Activated T-helper 2 cell treated with anti-CD3 and anti-CD28 coated beads, Interferon-gamma antibody, Interleukin-2, Interleukin-4, amounts not matched to agents 10 μg/mL and 5 μg/mL and 100 μg/mL, durations not matched to agents 14 hours and 24 hours and 36 hours (primary cell): Measurements from ENCODE around the gene ITGAE. TPM values are rescaled to one million over a fixed set of nuclear protein-coding genes. Genes with fewer than 3 reads are reported as not detected.
"Not testable (repeated sequence)": the region's sequence is repeated elsewhere in the genome, so short reads cannot be mapped to it uniquely, and the experiment has no call there.

Experiments
- DNase-seq: peaks from one replicate; pipeline ENCODE4 v3.0.0; 2021; ENCODE audit warnings: low spot score
- H3K27ac Mint-ChIP-seq: one replicate; pipeline ENCODE4 v1.8.0; 2021; ENCODE audit warnings: mixed read lengths
- H3K27me3 Mint-ChIP-seq: one replicate; pipeline ENCODE4 v1.8.0; 2021; ENCODE audit warnings: low read depth, mixed read lengths
- H3K36me3 Mint-ChIP-seq: one replicate; pipeline ENCODE4 v1.8.0; 2021; ENCODE audit warnings: low read depth, mixed read lengths
- H3K4me1 Mint-ChIP-seq: one replicate; pipeline ENCODE4 v1.8.0; 2021; ENCODE audit warnings: low read depth, mixed read lengths
- H3K4me3 Mint-ChIP-seq: one replicate; pipeline ENCODE4 v1.8.0; 2021; ENCODE audit warnings: low read depth, mild to moderate bottlenecking, moderate library complexity, mixed read lengths
- H3K9me3 Mint-ChIP-seq: one replicate; pipeline ENCODE4 v1.8.0; 2021; ENCODE audit warnings: mixed read lengths
- intact Hi-C: fragments of 100-400 bp; cut with micrococcal nuclease; formaldehyde crosslinking; loops from one replicate; pipeline ENCODE4 v1.15.1; 2023
- total RNA-seq: library from RNA; stranded (reverse); gene quantifications from 2 replicates; pipeline ENCODE4 v1.2.3, GENCODE V29; 2022

ITGAE gene
- total RNA-seq, 1 donor from 2014 or later: 36.2 TPM

- H3K36me3 Mint-ChIP-seq: peaks cover 77% of the 10 kb centered on the region
- H3K4me1 Mint-ChIP-seq: peaks cover 56% of the 10 kb centered on the region
- peak overlapping the region; percentile 95 for H3K4me3 Mint-ChIP-seq
- no peak for DNase-seq
- H3K27ac Mint-ChIP-seq: peak overlapping the region; percentile 84
- H3K27me3 Mint-ChIP-seq: no peaks in the 10 kb centered on the region
- intact Hi-C loops: loop anchor here (1.0 to 5.0 kb wide), 3 partner anchors 11 to 105 kb away; no protein-coding TSS in a partner anchor
- H3K9me3 Mint-ChIP-seq: no peaks in the 10 kb centered on the region
These were observed 78.3 kb downstream of the ITGAE start for GRCh38 chr17:3722716-3723115.

- no peak for DNase-seq
- Mint-ChIP-seq H3K4me3 (no peak overlapping the region), H3K36me3 (peaks cover 83% of the 10 kb centered on the region), H3K27ac (no peak overlapping the region), H3K9me3 (no peaks in the 10 kb centered on the region), H3K4me1 (peaks cover 54% of the 10 kb centered on the region), H3K27me3 (no peaks in the 10 kb centered on the region)
- intact Hi-C loops: no loop called here
These were observed 81.7 kb downstream of the ITGAE start for GRCh38 chr17:3719265-3719664.

- H3K27ac Mint-ChIP-seq: peak overlapping the region; percentile 30
- peak overlapping the region; percentile 31 for H3K4me3 Mint-ChIP-seq
- intact Hi-C loops: no loop called here
- H3K36me3 Mint-ChIP-seq: peaks cover 86% of the 10 kb centered on the region
- no peak for DNase-seq
- H3K9me3 Mint-ChIP-seq: no peaks in the 10 kb centered on the region
- H3K27me3 Mint-ChIP-seq: no peaks in the 10 kb centered on the region
- peaks cover 56% of the 10 kb centered on the region for H3K4me1 Mint-ChIP-seq
These were observed 82.8 kb downstream of the ITGAE start for GRCh38 chr17:3718201-3718600.

GRCh38 chr17:3715296-3715695 lies 85.7 kb downstream of the ITGAE start:
- DNase-seq: no peak
- Mint-ChIP-seq H3K27me3 (no peaks in the 10 kb centered on the region), H3K4me1 (peaks cover 64% of the 10 kb centered on the region), H3K27ac (peak overlapping the region; percentile 54), H3K4me3 (no peak overlapping the region), H3K9me3 (no peaks in the 10 kb centered on the region), H3K36me3 (peaks cover 85% of the 10 kb centered on the region)
- intact Hi-C loops: no loop called here

GRCh38 chr17:3712811-3713463 lies 88.1 kb downstream of the ITGAE start:
- Mint-ChIP-seq H3K27ac (peak overlapping the region; percentile 71), H3K9me3 (no peaks in the 10 kb centered on the region), H3K27me3 (no peaks in the 10 kb centered on the region), H3K4me3 (peak overlapping the region; percentile 9), H3K36me3 (peaks cover 78% of the 10 kb centered on the region), H3K4me1 (peaks cover 63% of the 10 kb centered on the region)
- intact Hi-C loops: loop anchor here (5.0 kb wide), 1 partner anchor 84 kb away; no protein-coding TSS in a partner anchor
- peak; percentile 25 for DNase-seq

- intact Hi-C loops: loop anchor here (1.0 to 5.0 kb wide), 5 partner anchors 12 to 86 kb away; partner anchors contain the start of gene HASPIN
- DNase-seq: peak; percentile 79
- Mint-ChIP-seq H3K9me3 (no peaks in the 10 kb centered on the region), H3K27me3 (no peaks in the 10 kb centered on the region), H3K4me3 (peak overlapping the region; percentile 50), H3K36me3 (peaks cover 63% of the 10 kb centered on the region), H3K4me1 (peaks cover 51% of the 10 kb centered on the region), H3K27ac (peak overlapping the region; percentile 86)
These were observed 90.0 kb downstream of the ITGAE start for GRCh38 chr17:3710951-3711383.

GRCh38 chr17:3708366-3708765 lies 92.6 kb downstream of the ITGAE start:
- Mint-ChIP-seq H3K36me3 (peaks cover 61% of the 10 kb centered on the region), H3K4me3 (no peak overlapping the region), H3K27me3 (no peaks in the 10 kb centered on the region), H3K4me1 (peaks cover 43% of the 10 kb centered on the region), H3K27ac (peak overlapping the region; percentile 44), H3K9me3 (no peaks in the 10 kb centered on the region)
- intact Hi-C loops: no loop called here
- no peak for DNase-seq

GRCh38 chr17:3705718-3705984 lies 95.3 kb downstream of the ITGAE start:
- Mint-ChIP-seq H3K4me1 (peaks cover 22% of the 10 kb centered on the region), H3K36me3 (peaks cover 58% of the 10 kb centered on the region)
- H3K9me3 Mint-ChIP-seq, H3K4me3 Mint-ChIP-seq, H3K27ac Mint-ChIP-seq, DNase-seq, intact Hi-C loops, H3K27me3 Mint-ChIP-seq: not testable (repeated sequence)

GRCh38 chr17:3704931-3705717 lies 95.9 kb downstream of the ITGAE start:
- no peaks in the 10 kb centered on the region for H3K27me3 Mint-ChIP-seq
- H3K36me3 Mint-ChIP-seq: peaks cover 56% of the 10 kb centered on the region
- peaks cover 19% of the 10 kb centered on the region for H3K4me1 Mint-ChIP-seq
- H3K4me3 Mint-ChIP-seq: no peak overlapping the region
- no peak for DNase-seq
- H3K27ac Mint-ChIP-seq: no peak overlapping the region
- H3K9me3 Mint-ChIP-seq: peaks cover 3% of the 10 kb centered on the region
- intact Hi-C loops: no loop called here

- peaks cover 53% of the 10 kb centered on the region for H3K36me3 Mint-ChIP-seq
- H3K27ac Mint-ChIP-seq: peak overlapping the region; percentile 40
- H3K27me3 Mint-ChIP-seq, intact Hi-C loops, H3K4me3 Mint-ChIP-seq, H3K4me1 Mint-ChIP-seq, DNase-seq, H3K9me3 Mint-ChIP-seq: not testable (repeated sequence)
These were observed 98.9 kb downstream of the ITGAE start for GRCh38 chr17:3702041-3702539.

- intact Hi-C loops: no loop called here
- Mint-ChIP-seq H3K4me1 (peaks cover 5% of the 10 kb centered on the region), H3K27me3 (no peaks in the 10 kb centered on the region), H3K27ac (no peak overlapping the region), H3K9me3 (peaks cover 3% of the 10 kb centered on the region), H3K36me3 (peaks cover 44% of the 10 kb centered on the region), H3K4me3 (no peak overlapping the region)
- DNase-seq: no peak
These were observed 101.0 kb downstream of the ITGAE start for GRCh38 chr17:3699951-3700350.

- no peak overlapping the region for H3K27ac Mint-ChIP-seq
- no peak for DNase-seq
- H3K9me3 Mint-ChIP-seq: peaks cover 3% of the 10 kb centered on the region
- peak overlapping the region; percentile 62 for H3K4me3 Mint-ChIP-seq
- peaks cover 41% of the 10 kb centered on the region for H3K36me3 Mint-ChIP-seq
- intact Hi-C loops: no loop called here
- no peaks in the 10 kb centered on the region for H3K27me3 Mint-ChIP-seq
- peaks cover 14% of the 10 kb centered on the region for H3K4me1 Mint-ChIP-seq
These were observed 102.8 kb downstream of the ITGAE start for GRCh38 chr17:3698139-3698538.

- Mint-ChIP-seq H3K27me3 (no peaks in the 10 kb centered on the region), H3K4me1 (peaks cover 18% of the 10 kb centered on the region), H3K4me3 (peak overlapping the region; percentile 13), H3K9me3 (no peaks in the 10 kb centered on the region), H3K27ac (no peak overlapping the region), H3K36me3 (peaks cover 32% of the 10 kb centered on the region)
- intact Hi-C loops: no loop called here
- DNase-seq: no peak
These were observed 103.9 kb downstream of the ITGAE start for GRCh38 chr17:3697103-3697476.
